ENCODE results near the gene CARD16. TPM values are rescaled to one million over a fixed set of nuclear protein-coding genes. Genes with fewer than 3 reads are reported as not detected.

CARD16 gene
- 2.8 and 8.8 TPM in 2 replicates for total RNA-seq

GRCh38 chr11:105044557-105045524, at the start of gene CARD16:
CARD16 (minus strand) TSS chr11:105045335; CDS start chr11:105045297, 38 bp downstream.

GRCh38 chr11:105034813-105035620, 10.1 kb downstream of the CARD16 start, which contains the start of gene CASP1:
CASP1 (minus strand) TSS chr11:105035144; CDS start chr11:105035113, 31 bp downstream.

GRCh38 chr11:105023003-105023402, 22.1 kb downstream of the CARD16 start, which contains the start of gene CASP5:
CASP5 (minus strand) TSS chr11:105023168; CDS start chr11:105023136, 32 bp downstream.

Other genes with a start within 250 kb of the CARD16 start
- not detected in 2 replicates for gene CASP12, start 146.9 kb downstream of the CARD16 start, total RNA-seq
- 101 and 111 TPM in 2 replicates for gene CASP4, start 76.8 kb downstream of the CARD16 start, total RNA-seq
- gene CASP5, start 22.2 kb downstream of the CARD16 start, total RNA-seq: not detected in 2 replicates
- 7.2 and 18.1 TPM in 2 replicates for gene CASP1, start 10.2 kb downstream of the CARD16 start, total RNA-seq
- gene CARD18, start 94.4 kb upstream of the CARD16 start, total RNA-seq: not detected in 2 replicates